Muscle of leg (tissue), 11 donors: Measurements from ENCODE around the gene SLC35E2B. TPM values are rescaled to one million over a fixed set of nuclear protein-coding genes. Genes with fewer than 3 reads are reported as not detected.
A peak's percentile ranks its signal among the peaks of the same experiment; 100 is the strongest.
"Not testable (repeated sequence)": the region's sequence is repeated elsewhere in the genome, so short reads cannot be mapped to it uniquely, and the experiment has no call there.

Experiments used
- DNase-seq: peaks from one replicate; pipeline ENCODE4 v3.0.0; 2013
- H3K27ac ChIP-seq: one replicate; pipeline ENCODE4 v1.5.1; 2013; ENCODE audit warnings: mild to moderate bottlenecking, low read length, control low read depth
- H3K27me3 ChIP-seq: one replicate; pipeline ENCODE4 v1.6.1; 2013; ENCODE audit warnings: low read length; ENCODE audit not compliant: control insufficient read depth, insufficient read depth
- H3K36me3 ChIP-seq: one replicate; pipeline ENCODE4 v1.6.1; 2013; ENCODE audit warnings: low read length; ENCODE audit not compliant: control insufficient read depth, insufficient read depth
- H3K4me1 ChIP-seq: one replicate; pipeline ENCODE4 v1.6.1; 2013; ENCODE audit warnings: low read length; ENCODE audit not compliant: control insufficient read depth, insufficient read depth
- H3K4me3 ChIP-seq: one replicate; pipeline ENCODE4 v1.5.1; 2013; ENCODE audit warnings: low read length, control low read depth
- H3K9me3 ChIP-seq: replicated peaks from 2 replicates; pipeline ENCODE4 v1.6.1; 2013; ENCODE audit warnings: low read depth, low read length; ENCODE audit not compliant: control insufficient read depth
- WGBS: methylation state at CpG from one replicate; pipeline ENCODE4 v1.1.5; 2013; ENCODE audit warnings: missing lambda C conversion rate; ENCODE audit not compliant: insufficient coverage; 5-methylcytosine and 5-hydroxymethylcytosine counted together
- polyA plus RNA-seq, 8 donors: library from polyadenylated mRNA; unstranded; fragments of 120-200 nt; gene quantifications; one replicate each; pipeline versions ENCODE4 v1.2.1 to v1.2.3, GENCODE V29; 2013; ENCODE audit warnings: inconsistent platforms in 1 of 8, low replicate concordance in 1 of 8; ENCODE audit not compliant: insufficient read length in 8 of 8, insufficient read depth in 1 of 8
- total RNA-seq: library from RNA; stranded (reverse); fragments of 120-200 nt; gene quantifications from one replicate; pipeline ENCODE4 v1.2.4, GENCODE V29; 2013

SLC35E2B gene
- total and polyA plus RNA-seq, 9 donors, result 27.4 to 56.9 (median 48.1) TPM

GRCh38 chr1:1704284-1704957 lies 11.8 kb upstream of the SLC35E2B start:
- H3K27me3 ChIP-seq, DNase-seq: not testable (repeated sequence)
- WGBS, result 90% methylated on average over 12 of the region's 27 CpGs

DNA sequence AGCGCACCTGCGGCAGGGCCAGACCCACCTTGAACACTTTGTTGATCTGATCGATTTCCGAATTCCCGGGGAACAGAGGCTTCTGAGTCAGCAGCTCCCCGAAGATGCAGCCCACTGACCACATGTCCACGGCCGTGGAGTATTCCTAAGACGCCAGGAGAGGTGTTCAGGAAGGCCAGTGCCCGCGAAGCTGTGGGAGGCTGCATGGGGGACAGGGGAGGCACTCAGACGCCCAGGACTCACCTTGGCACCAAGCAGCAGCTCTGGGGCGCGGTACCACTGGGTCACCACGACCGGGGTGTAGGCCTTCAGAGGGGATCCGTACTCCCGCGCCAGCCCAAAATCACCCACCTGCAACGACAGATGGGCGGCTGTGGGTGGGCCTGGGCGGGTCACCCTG lies 11.2 kb upstream of the SLC35E2B start:
- H3K27me3 ChIP-seq, result no peaks in the 10 kb centered on the region
- H3K27ac ChIP-seq, result no peak overlapping the region
- no peaks in the 10 kb centered on the region for H3K9me3 ChIP-seq
- no peak for DNase-seq
- peaks cover 13% of the 10 kb centered on the region for H3K36me3 ChIP-seq
- no peaks in the 10 kb centered on the region for H3K4me1 ChIP-seq
- 94% methylated on average over 22 of the region's 22 CpGs for WGBS
- no peak overlapping the region for H3K4me3 ChIP-seq

More at GRCh38 chr1:1704284-1704957, 11.8 kb upstream of the SLC35E2B start:
- H3K4me3 ChIP-seq, H3K9me3 ChIP-seq, H3K27ac ChIP-seq, H3K4me1 ChIP-seq: not testable (repeated sequence)
- H3K36me3 ChIP-seq, result peaks cover 13% of the 10 kb centered on the region

DNA sequence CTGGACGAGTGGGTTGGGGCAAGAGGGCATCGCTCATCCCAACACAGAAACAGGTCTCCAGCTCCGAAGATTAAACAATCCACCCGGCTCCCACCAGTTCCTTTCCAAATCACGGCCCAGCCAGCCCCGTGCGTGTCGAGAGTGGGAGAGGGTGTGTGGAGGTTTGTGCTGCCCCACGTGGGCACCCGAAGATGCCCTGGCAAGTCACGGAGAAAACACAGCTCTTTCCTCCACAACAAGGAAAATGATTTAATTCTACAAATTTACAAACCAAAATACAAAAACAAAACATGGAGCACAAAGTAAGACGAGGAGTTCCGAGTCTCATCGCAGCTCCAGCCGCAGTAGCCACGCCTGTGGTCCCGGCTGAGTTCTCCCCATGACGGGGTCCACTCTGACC lies 9.9 kb upstream of the SLC35E2B start:
- H3K27me3 ChIP-seq, DNase-seq, H3K27ac ChIP-seq, H3K9me3 ChIP-seq, H3K4me3 ChIP-seq, H3K4me1 ChIP-seq: not testable (repeated sequence)
- WGBS, result no CpG with 5 or more reads among the region's 18 CpGs
- peaks cover 13% of the 10 kb centered on the region for H3K36me3 ChIP-seq

DNA sequence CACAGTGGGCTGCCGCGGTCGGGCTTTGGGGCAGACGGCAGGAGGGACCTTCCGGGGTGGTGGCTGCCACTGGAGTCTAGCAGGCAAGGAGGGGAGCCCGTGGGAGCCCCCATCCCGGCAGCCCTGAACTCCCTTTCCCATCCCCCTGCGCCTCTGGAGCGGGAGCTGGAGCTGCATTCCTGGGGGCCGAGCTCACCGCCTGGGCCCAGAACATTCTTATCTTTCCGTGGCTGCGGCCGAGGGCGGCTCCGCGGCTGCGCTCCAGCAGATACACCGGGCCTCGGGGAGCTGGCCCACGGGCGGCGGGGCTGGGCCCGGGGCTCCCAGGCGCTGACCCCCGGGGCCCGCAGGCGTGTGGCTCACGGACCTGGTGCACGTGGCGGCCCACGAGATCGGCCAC lies 8.0 kb upstream of the SLC35E2B start:
- DNase-seq, H3K4me3 ChIP-seq, H3K4me1 ChIP-seq, H3K27me3 ChIP-seq, H3K27ac ChIP-seq, H3K9me3 ChIP-seq, H3K36me3 ChIP-seq: not testable (repeated sequence)
- WGBS, result no CpG with 5 or more reads among the region's 33 CpGs

DNA sequence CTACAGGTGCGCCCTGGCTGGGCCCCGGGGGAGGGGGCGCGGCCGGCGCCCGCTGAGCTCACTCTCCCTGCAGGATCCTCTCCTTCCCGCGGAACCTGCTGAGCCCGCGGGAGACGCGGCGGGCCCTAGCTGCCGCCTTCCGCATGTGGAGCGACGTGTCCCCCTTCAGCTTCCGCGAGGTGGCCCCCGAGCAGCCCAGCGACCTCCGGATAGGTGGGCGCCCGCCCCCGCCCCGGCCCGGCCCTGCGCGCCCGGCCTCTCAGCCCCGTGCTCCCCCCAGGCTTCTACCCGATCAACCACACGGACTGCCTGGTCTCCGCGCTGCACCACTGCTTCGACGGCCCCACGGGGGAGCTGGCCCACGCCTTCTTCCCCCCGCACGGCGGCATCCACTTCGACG lies 7.5 kb upstream of the SLC35E2B start:
- not testable (repeated sequence) for H3K9me3 ChIP-seq, H3K36me3 ChIP-seq, H3K4me3 ChIP-seq, H3K27ac ChIP-seq, H3K4me1 ChIP-seq, H3K27me3 ChIP-seq, DNase-seq
- no CpG with 5 or more reads among the region's 45 CpGs for WGBS

- H3K4me3 ChIP-seq, H3K27me3 ChIP-seq, H3K27ac ChIP-seq, H3K9me3 ChIP-seq, H3K4me1 ChIP-seq, H3K36me3 ChIP-seq, DNase-seq: not testable (repeated sequence)
- WGBS, result no CpG with 5 or more reads among the region's 19 CpGs
Measured at GRCh38 chr1:1699061-1699460, 6.5 kb upstream of the SLC35E2B start.

DNA sequence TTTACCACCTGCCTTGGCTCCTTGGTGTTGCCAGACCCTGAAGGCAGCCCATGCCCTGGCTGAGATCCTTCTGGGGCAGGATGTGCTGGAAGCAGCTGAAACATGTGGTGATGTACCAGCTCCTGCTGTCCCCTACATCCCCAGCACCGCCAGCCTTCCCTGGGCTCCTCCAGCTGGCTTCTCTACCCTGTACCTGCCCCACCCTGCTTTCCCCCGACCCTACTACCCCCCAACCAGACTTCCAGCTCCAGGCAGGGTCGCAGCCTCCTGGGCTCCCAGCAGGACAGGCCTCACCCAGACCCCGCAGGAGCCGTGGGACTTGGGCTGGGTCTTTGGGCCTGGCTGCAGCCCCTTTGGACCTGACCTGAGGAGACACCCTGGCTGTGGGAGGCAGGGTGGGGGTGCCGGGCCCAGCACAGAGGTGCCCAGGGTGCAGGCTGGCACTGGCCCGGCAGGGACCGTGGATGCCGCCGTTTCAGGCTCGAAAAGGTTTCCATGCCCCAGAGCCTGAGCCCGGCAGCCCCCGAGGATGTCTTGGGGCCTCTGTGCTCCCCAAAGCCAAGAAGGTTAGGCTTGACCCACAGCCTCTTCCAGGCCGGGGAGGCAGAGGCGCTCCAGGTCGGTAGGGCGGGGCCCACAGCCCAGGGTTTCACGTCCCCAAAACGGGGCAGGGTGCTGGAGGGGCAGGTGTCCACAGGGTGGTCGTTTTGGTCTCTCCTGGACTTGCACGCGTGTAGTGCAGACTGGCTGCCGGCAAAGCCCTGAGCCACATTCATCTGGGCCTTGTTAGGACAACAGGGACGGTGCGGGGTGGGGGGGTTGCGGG lies 5.0 kb upstream of the SLC35E2B start:
- H3K9me3 ChIP-seq, H3K4me3 ChIP-seq, H3K27me3 ChIP-seq, H3K4me1 ChIP-seq, DNase-seq, H3K36me3 ChIP-seq, H3K27ac ChIP-seq: not testable (repeated sequence)
- 93% methylated on average over 6 of the region's 26 CpGs for WGBS

GRCh38 chr1:1696431-1697357 lies 4.1 kb upstream of the SLC35E2B start:
- WGBS, result 84% methylated on average over 7 of the region's 23 CpGs
- not testable (repeated sequence) for H3K27me3 ChIP-seq, H3K27ac ChIP-seq, H3K4me1 ChIP-seq, H3K9me3 ChIP-seq, H3K4me3 ChIP-seq, DNase-seq, H3K36me3 ChIP-seq

DNA sequence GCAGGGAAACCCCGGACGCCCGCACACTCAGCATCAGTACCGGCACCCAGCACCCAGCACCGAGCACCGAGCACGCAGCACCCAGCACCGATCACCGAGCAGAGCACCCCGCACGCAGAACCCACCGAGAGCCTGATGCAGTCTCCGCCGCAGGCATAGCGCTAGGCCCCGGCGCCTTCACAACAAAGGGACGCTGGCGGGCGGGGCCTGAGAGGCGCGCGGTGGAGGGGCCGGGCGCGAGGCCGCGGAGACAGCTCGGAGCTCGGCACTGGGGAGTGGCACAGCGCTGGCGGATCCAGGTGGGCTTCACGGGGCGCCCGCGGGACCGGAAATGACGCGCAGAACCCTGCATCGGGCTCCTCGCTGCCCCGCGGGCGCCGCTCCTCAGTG lies 276 bp downstream of the SLC35E2B start:
- H3K27me3 ChIP-seq, result not testable (repeated sequence)
- peak; percentile 90 for DNase-seq

DNA sequence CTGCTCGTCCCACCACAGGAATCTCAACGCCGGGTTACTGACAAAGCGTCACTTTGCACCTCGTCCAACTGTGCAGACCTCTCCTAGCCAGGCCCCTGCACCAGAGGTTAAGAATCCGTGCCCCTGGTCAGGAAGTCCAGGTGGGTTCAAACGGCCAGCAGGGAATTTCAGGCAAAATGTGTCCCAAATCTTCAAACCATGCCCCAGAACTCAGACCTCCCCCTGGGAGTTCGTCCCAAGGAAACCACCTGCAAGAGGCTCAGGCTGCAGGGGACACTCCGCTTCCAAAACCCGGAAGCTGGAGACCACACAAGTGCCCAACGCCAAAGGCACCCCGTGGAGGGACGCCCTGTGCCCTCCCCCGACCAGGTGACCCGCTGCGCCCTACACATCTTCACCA lies 1.2 kb downstream of the SLC35E2B start:
- H3K9me3 ChIP-seq, H3K27me3 ChIP-seq, H3K4me1 ChIP-seq, DNase-seq, H3K4me3 ChIP-seq, H3K27ac ChIP-seq, H3K36me3 ChIP-seq: not testable (repeated sequence)
- WGBS, result no CpG with 5 or more reads among the region's 16 CpGs

More for the DNA sequence above, 276 bp downstream of the SLC35E2B start:
- peak overlapping the region; percentile 92 for H3K27ac ChIP-seq
- no CpG with 5 or more reads among the region's 45 CpGs for WGBS
- H3K4me3 ChIP-seq, result peak overlapping the region; percentile 49
- not testable (repeated sequence) for H3K36me3 ChIP-seq, H3K4me1 ChIP-seq, H3K9me3 ChIP-seq
